HG03342 (cell line): Measurements from ENCODE around the gene KRTAP3-3.
"Not testable (repeated sequence)": the region's sequence is repeated elsewhere in the genome, so short reads cannot be mapped to it uniquely, and the experiment has no call there.

Experiments used
- ATAC-seq: cut with Tn5 transposase; IDR thresholded peaks from one replicate; pipeline ENCODE4 v1.9.1; 2021; ENCODE audit warnings: mild to moderate bottlenecking, moderate library complexity; ENCODE audit not compliant: unreplicated experiment

Gene KRTAP3-3

GRCh38 chr17:41008811-41009210 lies 14.8 kb upstream of the KRTAP3-3 start, which contains the start of gene KRTAP3-1:
TSS of gene KRTAP3-1 (minus strand) at chr17:41009128. CDS start at chr17:41009074, 54 bp downstream.
- ATAC-seq: no peak

- no peak for ATAC-seq
Observed at GRCh38 chr17:41004397-41004796, 10.4 kb upstream of the KRTAP3-3 start.

GRCh38 chr17:41003926-41004325 lies 10.0 kb upstream of the KRTAP3-3 start:
- ATAC-seq: no peak

- no peak for ATAC-seq
Observed at GRCh38 chr17:41002814-41003213, 8.8 kb upstream of the KRTAP3-3 start.

- no peak for ATAC-seq
Observed at GRCh38 chr17:41001795-41002194, 7.8 kb upstream of the KRTAP3-3 start.

- not testable (repeated sequence) for ATAC-seq
Observed at GRCh38 chr17:40999563-40999962, 5.6 kb upstream of the KRTAP3-3 start, which contains the start of gene KRTAP3-2. TSS of gene KRTAP3-2 (minus strand) at chr17:40999906. CDS start at chr17:40999853, 53 bp downstream.

GRCh38 chr17:40997361-40997760 lies 3.4 kb upstream of the KRTAP3-3 start:
- ATAC-seq: no peak

GRCh38 chr17:40996829-40997228 lies 2.9 kb upstream of the KRTAP3-3 start:
- no peak for ATAC-seq

GRCh38 chr17:40995116-40995515 lies 1.2 kb upstream of the KRTAP3-3 start:
- no peak for ATAC-seq

DNA sequence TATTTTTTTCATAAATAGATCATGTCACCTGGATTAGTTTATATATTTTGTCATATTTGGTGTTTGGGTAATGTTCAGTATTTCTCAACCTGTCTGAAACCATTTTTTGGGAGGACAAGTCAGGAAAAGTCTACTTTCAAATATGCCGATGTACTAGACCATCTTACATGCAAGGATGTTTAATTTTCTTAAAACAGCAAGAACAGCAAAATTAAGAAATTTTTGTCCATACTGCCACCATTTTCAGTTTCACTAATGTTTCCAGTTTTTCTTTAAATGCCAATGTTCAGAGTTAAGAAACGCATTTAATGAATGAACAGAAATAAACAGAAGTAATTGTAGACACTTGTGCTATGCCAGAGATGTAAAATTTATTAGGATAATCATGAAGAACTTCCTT lies 880 bp downstream of the KRTAP3-3 start:
- ATAC-seq: no peak

- no peak for ATAC-seq
Observed at GRCh38 chr17:40992666-40993065, 1.3 kb downstream of the KRTAP3-3 start.

DNA sequence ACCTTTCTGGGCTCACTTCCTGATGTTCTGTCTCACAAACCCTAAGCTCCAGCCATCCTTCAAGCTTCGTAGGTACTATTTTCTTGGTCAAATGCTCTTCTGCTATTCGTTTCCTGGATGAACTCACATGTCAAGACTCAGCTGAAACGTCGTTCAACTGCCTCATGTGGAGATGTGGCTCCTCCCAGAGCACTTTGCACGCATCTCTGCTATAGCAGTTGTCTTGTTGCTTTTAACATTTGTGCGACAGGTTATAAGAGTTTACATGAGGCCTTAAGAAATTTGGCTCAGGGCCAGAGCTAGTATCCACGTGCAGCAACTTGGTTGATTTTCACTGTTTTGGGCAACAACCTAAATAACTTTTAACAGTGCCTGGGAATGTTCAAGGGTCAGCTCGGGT lies 7.0 kb downstream of the KRTAP3-3 start:
- ATAC-seq: no peak

DNA sequence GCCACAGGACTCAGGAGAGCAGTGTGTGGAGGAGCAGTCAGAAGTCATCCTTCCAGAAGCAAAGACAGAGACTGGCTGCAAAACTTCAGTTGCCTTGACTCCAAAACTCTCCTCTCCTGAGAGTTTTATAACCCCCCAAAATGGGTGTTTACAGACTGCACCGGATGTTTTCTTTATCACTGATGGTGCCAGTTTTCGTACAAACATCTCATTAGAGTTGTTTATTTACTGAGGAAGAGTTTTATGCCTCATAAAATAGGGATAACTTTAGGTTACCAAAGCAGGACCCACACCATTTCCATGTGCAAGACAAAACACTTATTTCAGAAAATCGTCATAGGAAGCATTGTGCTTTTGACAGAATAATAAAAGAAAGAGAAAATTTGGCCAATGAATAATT lies 9.7 kb downstream of the KRTAP3-3 start, which contains the start of gene KRT40:
Gene KRT40, minus strand, starts transcription at position 101 of the 400 bp plus-strand sequence. Its CDS starts 53 bp downstream, at position 48.
- ATAC-seq: no peak

- ATAC-seq: no peak
Observed at GRCh38 chr17:40981115-40981514, 12.8 kb downstream of the KRTAP3-3 start.

DNA sequence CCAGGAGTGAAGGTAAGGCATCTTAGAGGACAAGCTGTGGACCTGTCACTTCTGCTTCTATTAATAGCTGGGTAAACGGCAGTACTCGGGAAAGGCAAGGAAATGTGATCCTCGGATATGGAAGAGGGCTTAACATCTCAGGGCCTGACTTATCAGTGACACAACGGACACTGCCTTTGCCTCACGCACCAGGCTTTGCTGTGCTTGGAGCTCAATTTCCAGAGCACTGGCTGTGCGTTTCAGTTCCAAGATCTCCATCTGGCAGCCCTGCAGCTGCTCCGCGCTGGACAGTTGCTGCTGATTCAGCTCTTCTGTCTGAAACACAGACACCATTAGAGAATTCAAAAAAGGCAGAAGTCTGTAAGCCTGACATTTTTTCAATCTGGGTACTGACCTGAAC lies 13.4 kb downstream of the KRTAP3-3 start:
- ATAC-seq: no peak

GRCh38 chr17:40980117-40980516 lies 13.8 kb downstream of the KRTAP3-3 start:
- no peak for ATAC-seq

DNA sequence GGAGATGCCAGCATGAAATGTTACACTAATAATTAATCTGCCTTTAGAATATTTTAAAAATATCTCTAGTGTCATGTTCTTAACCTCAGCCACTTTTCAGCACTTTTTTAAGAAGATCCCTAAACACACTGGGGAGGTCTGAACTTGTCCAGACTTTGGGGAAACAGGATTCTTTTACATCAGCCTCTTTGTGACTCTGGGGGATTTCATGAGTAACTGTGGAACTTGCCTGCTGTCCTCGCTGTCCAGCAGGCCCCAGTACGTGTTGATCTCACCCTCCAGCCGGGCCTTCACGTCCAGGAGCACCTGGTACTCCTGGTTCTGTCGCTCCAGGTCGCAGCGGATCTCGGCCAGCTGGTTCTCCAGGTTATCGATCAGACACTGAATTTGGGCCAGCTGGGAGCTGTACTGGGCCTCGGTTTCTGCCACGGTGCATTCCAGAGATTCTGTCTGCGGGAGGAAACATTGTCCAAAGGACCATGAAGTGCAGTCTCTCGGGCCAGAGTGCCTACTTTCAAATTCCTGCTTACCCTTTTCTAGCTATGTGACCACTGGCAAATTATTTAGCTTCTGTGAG lies 15.3 kb downstream of the KRTAP3-3 start:
- no peak for ATAC-seq

- ATAC-seq: no peak
Observed at GRCh38 chr17:40975516-40975915, 18.4 kb downstream of the KRTAP3-3 start.

DNA sequence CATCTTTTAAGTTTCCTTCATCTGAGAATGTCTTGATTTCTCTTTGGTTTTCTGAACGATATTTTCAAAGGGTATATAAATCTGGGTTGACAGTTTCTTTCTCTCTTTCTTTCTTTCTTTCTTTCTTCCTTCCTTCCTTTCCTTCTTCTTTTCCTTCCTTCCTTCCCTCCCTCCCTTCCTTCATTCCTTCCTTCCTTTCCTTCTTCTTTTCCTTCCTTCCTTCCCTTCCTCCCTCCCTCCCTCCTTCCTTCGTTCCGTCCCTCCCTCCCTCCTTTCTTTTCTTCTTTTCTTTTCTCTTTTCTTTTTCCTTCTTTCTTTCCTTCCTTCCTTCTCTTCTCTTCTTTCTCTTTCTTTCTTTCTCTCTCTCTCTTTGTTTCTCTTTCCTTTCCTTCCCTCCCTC lies 19.6 kb downstream of the KRTAP3-3 start:
- ATAC-seq: no peak

DNA sequence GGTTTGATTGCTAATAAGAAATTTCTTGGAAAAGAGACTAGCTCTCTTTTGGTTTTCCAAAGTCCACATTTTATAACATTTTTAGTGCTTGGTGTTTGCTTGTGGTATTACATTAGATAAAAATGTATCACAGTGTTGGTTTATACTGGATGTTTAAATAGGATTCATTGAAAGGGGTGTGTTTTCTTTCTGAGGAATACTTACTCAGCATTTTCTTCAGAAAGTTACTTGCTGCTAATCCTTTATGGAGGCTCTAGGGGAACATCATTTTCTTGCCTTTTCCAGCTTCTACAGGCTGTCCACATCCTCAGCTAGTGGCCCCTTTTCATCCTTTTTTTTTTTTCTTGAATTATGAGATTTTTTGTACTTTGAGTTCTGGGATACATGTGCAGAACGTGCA lies 26.4 kb downstream of the KRTAP3-3 start:
- no peak for ATAC-seq

- no peak for ATAC-seq
Observed at GRCh38 chr17:40966848-40967247, 27.1 kb downstream of the KRTAP3-3 start, which contains the start of gene KRT39. TSS of gene KRT39 (minus strand) at chr17:40966948. CDS start at chr17:40966856, 92 bp downstream.

DNA sequence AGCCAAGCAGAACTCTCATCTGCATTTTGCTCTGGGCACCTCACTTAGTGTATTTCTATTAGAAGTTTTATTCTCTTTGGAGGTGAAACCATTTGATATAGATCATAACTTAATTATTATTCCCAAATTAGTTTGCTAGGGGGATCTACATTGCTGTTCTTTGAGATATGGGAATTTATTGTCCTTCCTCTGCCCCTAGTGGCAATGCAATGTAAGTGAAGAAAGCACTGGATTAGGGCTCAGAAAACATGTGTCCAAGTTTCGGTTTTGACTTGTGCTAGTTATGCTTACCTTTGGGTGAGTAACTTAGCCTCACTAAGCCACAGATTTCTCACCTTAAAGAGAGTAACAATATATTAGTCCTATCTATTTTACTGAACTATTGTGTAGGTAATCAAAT lies 30.1 kb downstream of the KRTAP3-3 start:
- no peak for ATAC-seq

DNA sequence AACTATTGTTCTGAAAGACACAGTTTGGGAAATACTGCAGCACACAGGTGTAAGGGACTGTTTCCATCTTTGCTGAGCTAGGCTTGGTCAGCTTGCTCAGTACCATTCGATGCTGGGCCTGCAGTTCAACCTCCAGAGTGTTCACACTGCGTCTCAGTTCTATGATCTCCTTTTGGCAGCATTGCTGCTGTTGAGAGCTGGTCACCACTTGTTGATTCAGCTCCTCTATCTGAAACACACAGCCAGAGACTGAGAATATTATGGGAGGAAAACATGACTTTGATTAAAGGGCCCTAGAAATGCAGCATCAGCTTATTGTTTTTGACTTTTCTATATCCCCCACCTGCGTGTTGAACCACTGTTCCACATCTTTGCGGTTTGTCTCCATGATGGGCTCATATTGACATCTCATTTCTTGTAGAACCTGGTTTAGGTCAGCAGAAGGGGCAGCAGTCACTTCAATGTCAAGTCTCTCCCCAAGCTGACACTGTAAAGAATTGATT lies 31.9 kb downstream of the KRTAP3-3 start:
- no peak for ATAC-seq
